Ectodermal cell (in vitro differentiated cells): ENCODE measurements around the gene KNDC1. TPM values are rescaled to one million over a fixed set of nuclear protein-coding genes. Genes with fewer than 3 reads are reported as not detected.
"Not testable (repeated sequence)": the region's sequence is repeated elsewhere in the genome, so short reads cannot be mapped to it uniquely, and the experiment has no call there.

ENCODE experiments used
- H3K27ac ChIP-seq: 2 replicates; pipeline ENCODE4 v1.7.0; 2013; ENCODE audit warnings: mild to moderate bottlenecking, low read depth, low read length; ENCODE audit not compliant: insufficient read depth, poor library complexity, severe bottlenecking
- H3K27me3 ChIP-seq: 2 replicates; pipeline ENCODE4 v1.7.0; 2013; ENCODE audit warnings: mild to moderate bottlenecking, low read length; ENCODE audit not compliant: insufficient read depth, control insufficient read depth, poor library complexity, severe bottlenecking
- H3K36me3 ChIP-seq: one replicate; pipeline ENCODE4 v1.7.0; 2013; ENCODE audit warnings: low read length; ENCODE audit not compliant: control insufficient read depth, insufficient read depth
- H3K4me1 ChIP-seq: one replicate; pipeline ENCODE4 v1.7.0; 2013; ENCODE audit warnings: low read length; ENCODE audit not compliant: control insufficient read depth, insufficient read depth
- H3K4me3 ChIP-seq: 2 replicates; pipeline ENCODE4 v1.7.0; 2013; ENCODE audit warnings: low read depth, low read length, control low read depth; ENCODE audit not compliant: insufficient read depth
- H3K9me3 ChIP-seq: 2 replicates; pipeline ENCODE4 v1.7.0; 2013; ENCODE audit warnings: mild to moderate bottlenecking, low read length, moderate library complexity; ENCODE audit not compliant: control insufficient read depth
- WGBS, 2 experiments: methylation state at CpG; one replicate each; pipeline ENCODE4 v1.1.7; 2013; ENCODE audit warnings: missing lambda C conversion rate in 2 of 2; 5-methylcytosine and 5-hydroxymethylcytosine counted together
- polyA plus RNA-seq, 4 experiments: library from polyadenylated mRNA; stranded (reverse); fragments of 50-300 nt; gene quantifications; one replicate each; pipeline ENCODE4 v1.2.3, GENCODE V29; 2013

KNDC1 gene
- 7.1 TPM for polyA plus RNA-seq (2013, experiment 1 of 4)
- 6.9 TPM for polyA plus RNA-seq (2013, experiment 2 of 4)
- 5.2 TPM for polyA plus RNA-seq (2013, experiment 3 of 4)
- 6.2 TPM for polyA plus RNA-seq (2013, experiment 4 of 4)

GRCh38 chr10:133159950-133160825, at the start of gene KNDC1:
KNDC1 (plus strand) TSS chr10:133160219; CDS start chr10:133160468, 249 bp downstream.
- Histone ChIP-seq H3K4me3 (peak within 1 kb of the TSS; percentile 62), H3K4me1 (peaks cover 5% of the 10 kb centered on the region), H3K27me3 (peaks cover 12% of the 10 kb centered on the region), H3K36me3 (no peaks in the 10 kb centered on the region), H3K27ac (no peak within 1 kb of the TSS), H3K9me3 (no peaks in the 10 kb centered on the region)
- WGBS, 2 experiments, result 0% methylated on average over 101 to 108 of the region's 108 CpGs

- no peak overlapping the region for H3K4me3 ChIP-seq
- WGBS, 2 experiments, result 74 to 80% methylated on average over 5 of the region's 6 CpGs
- H3K27me3 ChIP-seq, result no peaks in the 10 kb centered on the region
- H3K36me3 ChIP-seq, result no peaks in the 10 kb centered on the region
- H3K27ac ChIP-seq, result no peak overlapping the region
- H3K4me1 ChIP-seq, result no peaks in the 10 kb centered on the region
- H3K9me3 ChIP-seq, result peaks cover 3% of the 10 kb centered on the region
Measured at GRCh38 chr10:133110609-133111275, 49.3 kb upstream of the KNDC1 start.

- not testable (repeated sequence) for H3K27ac ChIP-seq, H3K4me3 ChIP-seq, H3K9me3 ChIP-seq, H3K4me1 ChIP-seq, H3K36me3 ChIP-seq, H3K27me3 ChIP-seq
- WGBS, 2 experiments, result 19 to 21% methylated on average over 4 of the region's 7 CpGs
Measured at GRCh38 chr10:133111640-133112039, 48.4 kb upstream of the KNDC1 start.

GRCh38 chr10:133113146-133113830, 46.7 kb upstream of the KNDC1 start:
- no peaks in the 10 kb centered on the region for H3K27me3 ChIP-seq
- no peak overlapping the region for H3K27ac ChIP-seq
- H3K4me3 ChIP-seq, result no peak overlapping the region
- no peaks in the 10 kb centered on the region for H3K36me3 ChIP-seq
- H3K4me1 ChIP-seq, result no peaks in the 10 kb centered on the region
- WGBS, 2 experiments, result 90 to 92% methylated on average over 31 of the region's 31 CpGs
- no peaks in the 10 kb centered on the region for H3K9me3 ChIP-seq

GRCh38 chr10:133113847-133114246, 46.2 kb upstream of the KNDC1 start:
- no peak overlapping the region for H3K4me3 ChIP-seq
- H3K9me3 ChIP-seq, result no peaks in the 10 kb centered on the region
- no peaks in the 10 kb centered on the region for H3K4me1 ChIP-seq
- no peaks in the 10 kb centered on the region for H3K36me3 ChIP-seq
- no peak overlapping the region for H3K27ac ChIP-seq
- WGBS, 2 experiments, result 90 to 92% methylated on average over 12 of the region's 12 CpGs
- H3K27me3 ChIP-seq, result no peaks in the 10 kb centered on the region

GRCh38 chr10:133114251-133114650, 45.8 kb upstream of the KNDC1 start:
- WGBS, 2 experiments, result 92 to 95% methylated on average over 18 of the region's 18 CpGs
- H3K27me3 ChIP-seq, result no peaks in the 10 kb centered on the region
- no peak overlapping the region for H3K4me3 ChIP-seq

GRCh38 chr10:133114726-133115452, 45.1 kb upstream of the KNDC1 start:
- H3K4me1 ChIP-seq, result no peaks in the 10 kb centered on the region
- WGBS, 2 experiments, result 91% methylated on average over 33 of the region's 33 CpGs
- no peak overlapping the region for H3K27ac ChIP-seq

More at GRCh38 chr10:133114251-133114650, 45.8 kb upstream of the KNDC1 start:
- no peaks in the 10 kb centered on the region for H3K9me3 ChIP-seq
- H3K4me1 ChIP-seq, result no peaks in the 10 kb centered on the region
- no peak overlapping the region for H3K27ac ChIP-seq
- H3K36me3 ChIP-seq, result no peaks in the 10 kb centered on the region

GRCh38 chr10:133115453-133115842, 44.6 kb upstream of the KNDC1 start:
- Histone ChIP-seq H3K4me3 (no peak overlapping the region), H3K4me1 (no peaks in the 10 kb centered on the region), H3K9me3 (no peaks in the 10 kb centered on the region), H3K27me3 (no peaks in the 10 kb centered on the region), H3K36me3 (no peaks in the 10 kb centered on the region), H3K27ac (no peak overlapping the region)
- WGBS, 2 experiments, result 88 to 92% methylated on average over 13 of the region's 13 CpGs

More at GRCh38 chr10:133114726-133115452, 45.1 kb upstream of the KNDC1 start:
- no peaks in the 10 kb centered on the region for H3K9me3 ChIP-seq
- no peaks in the 10 kb centered on the region for H3K27me3 ChIP-seq
- no peaks in the 10 kb centered on the region for H3K36me3 ChIP-seq
- H3K4me3 ChIP-seq, result no peak overlapping the region

GRCh38 chr10:133115976-133116375, 44.0 kb upstream of the KNDC1 start:
- H3K27ac ChIP-seq, result no peak overlapping the region
- no peaks in the 10 kb centered on the region for H3K27me3 ChIP-seq
- H3K4me3 ChIP-seq, result no peak overlapping the region
- no peaks in the 10 kb centered on the region for H3K9me3 ChIP-seq
- H3K4me1 ChIP-seq, result no peaks in the 10 kb centered on the region
- WGBS, 2 experiments, result 74 to 75% methylated on average over 17 of the region's 17 CpGs
- no peaks in the 10 kb centered on the region for H3K36me3 ChIP-seq
